GM12892 (cell line): ENCODE results near the gene YY1.

Experiments used
- POLR2A ChIP-seq: IDR thresholded peaks from 2 replicates; pipeline ENCODE4 v1.6.1; 2011; ENCODE audit warnings: low read depth, low read length, control low read depth
- POLR2AphosphoS5 ChIP-seq: IDR thresholded peaks from 2 replicates; pipeline ENCODE4 v1.6.1; 2011; ENCODE audit warnings: low read depth, low read length, control low read depth
- TAF1 ChIP-seq: IDR thresholded peaks from 2 replicates; pipeline ENCODE4 v1.6.1; 2011; ENCODE audit warnings: low read depth, mild to moderate bottlenecking, control low read depth, low read length, borderline replicate concordance

DNA sequence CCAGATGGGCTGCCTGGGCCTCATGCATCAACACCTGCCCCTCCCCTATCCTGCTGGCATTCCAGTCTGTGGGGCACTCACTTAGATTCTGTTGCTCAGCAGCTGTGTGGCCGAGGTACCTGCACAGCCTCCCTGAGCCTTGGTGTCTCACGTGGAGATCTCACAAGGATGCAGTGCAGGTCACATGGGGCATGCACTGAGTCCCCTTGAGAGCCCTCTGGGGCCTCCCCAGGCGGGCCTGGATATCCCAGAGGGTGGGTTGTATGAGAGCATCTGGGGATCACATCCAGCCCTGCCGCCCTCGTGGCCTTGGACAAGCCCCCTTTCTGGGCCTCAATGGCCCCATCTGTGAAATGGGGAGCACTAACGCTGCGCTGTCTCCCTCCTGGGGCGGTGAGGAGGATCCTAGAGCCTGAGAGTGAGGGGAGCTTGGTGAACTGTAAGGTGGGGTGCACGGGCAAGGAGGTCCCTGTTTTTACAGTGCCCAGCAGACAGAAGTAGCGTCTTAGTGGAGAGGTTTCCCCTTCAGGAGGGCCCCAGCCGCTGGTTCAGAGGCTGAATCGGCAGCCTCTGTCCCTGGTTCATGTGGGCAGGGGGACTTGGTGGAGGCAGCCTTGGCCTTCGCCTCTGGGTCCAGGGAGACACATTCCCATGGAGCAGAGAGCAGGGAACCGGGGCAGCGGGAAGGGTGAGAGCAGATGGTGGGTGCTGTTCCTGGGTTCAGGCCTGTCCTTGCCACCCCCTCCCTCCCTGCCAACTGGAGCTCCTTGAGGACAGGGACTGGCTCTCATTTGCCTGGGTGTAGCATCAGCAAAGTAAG is 83.4 kb downstream of the YY1 start:
- TF ChIP-seq POLR2A (no peak), POLR2AphosphoS5 (no peak), TAF1 (no peak)
